HG03558 (cell line): ENCODE measurements around the gene ARV1.

ENCODE experiments used
- ATAC-seq: cut with Tn5 transposase; IDR thresholded peaks from one replicate; pipeline ENCODE4 v1.9.1; 2021; ENCODE audit warnings: moderate number of reproducible peaks; ENCODE audit not compliant: unreplicated experiment; ENCODE audit errors: extremely low read depth

ARV1 gene

DNA sequence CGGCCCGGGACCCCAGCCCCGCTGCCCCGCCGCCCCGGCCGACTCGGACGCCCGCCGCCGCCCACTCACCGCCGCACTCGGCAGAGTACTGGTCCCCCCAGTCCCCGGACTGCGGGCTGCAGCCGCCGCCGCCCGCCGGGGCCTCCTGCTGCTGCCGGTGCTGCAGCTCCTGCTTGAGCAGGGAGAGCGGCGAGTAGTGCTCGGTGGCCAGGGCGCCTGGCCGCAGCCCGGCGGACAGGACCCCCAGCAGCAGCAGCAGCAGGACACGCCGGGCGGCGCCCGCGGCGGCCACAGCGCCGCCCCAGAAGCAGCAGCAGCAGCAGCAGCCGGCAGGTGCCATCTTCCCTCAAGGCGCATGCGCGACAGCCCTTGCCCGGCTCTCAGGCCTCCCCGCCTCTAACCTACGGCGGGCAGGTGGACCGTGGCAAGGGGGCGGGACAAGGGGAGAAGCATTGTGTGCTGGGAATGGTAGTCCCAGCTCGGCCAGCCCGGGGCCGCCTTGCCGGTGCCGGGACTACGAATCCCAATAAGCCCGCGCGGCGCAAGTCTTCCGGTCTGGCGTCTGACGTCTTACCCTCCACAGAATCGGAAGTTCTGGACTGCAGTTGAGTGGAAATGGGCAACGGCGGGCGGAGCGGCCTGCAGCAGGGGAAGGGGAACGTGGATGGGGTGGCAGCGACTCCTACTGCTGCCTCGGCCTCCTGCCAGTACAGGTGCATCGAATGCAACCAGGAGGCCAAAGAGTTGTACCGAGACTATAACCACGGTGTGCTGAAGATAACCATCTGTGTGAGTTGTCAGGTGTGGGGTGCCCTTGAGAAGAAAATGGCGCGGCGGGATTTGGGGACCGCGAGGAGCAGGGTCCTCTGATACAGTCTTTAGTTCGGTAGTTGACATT is at the start of gene ARV1, which contains the start of gene TTC13:
ARV1 (plus strand) TSS at position 604 of the 898 bp plus-strand sequence; CDS start at position 616, 12 bp downstream.
TTC13 (minus strand) TSS at position 371 of the 898 bp plus-strand sequence; CDS start at position 340, 31 bp downstream.
- peak; percentile 92 for ATAC-seq

DNA sequence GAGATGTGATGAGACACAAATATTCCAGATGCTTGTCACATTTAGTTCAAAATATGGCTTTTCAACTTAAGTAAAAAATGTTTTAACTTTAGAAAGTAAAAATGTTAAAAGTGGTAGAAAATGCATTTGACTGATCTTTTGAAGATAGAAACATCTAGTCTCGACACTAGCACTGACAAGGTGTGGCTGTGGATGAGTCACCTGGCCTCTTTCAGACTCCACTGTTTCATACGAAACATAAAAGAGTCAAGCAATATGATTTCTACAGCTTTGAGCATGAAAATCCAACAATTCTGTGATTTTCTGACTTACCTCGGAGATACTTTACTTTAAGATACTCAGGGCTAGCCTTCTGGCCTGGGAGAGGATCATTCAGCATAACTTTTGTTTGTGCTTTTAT is 47.9 kb upstream of the ARV1 start:
- no peak for ATAC-seq

DNA sequence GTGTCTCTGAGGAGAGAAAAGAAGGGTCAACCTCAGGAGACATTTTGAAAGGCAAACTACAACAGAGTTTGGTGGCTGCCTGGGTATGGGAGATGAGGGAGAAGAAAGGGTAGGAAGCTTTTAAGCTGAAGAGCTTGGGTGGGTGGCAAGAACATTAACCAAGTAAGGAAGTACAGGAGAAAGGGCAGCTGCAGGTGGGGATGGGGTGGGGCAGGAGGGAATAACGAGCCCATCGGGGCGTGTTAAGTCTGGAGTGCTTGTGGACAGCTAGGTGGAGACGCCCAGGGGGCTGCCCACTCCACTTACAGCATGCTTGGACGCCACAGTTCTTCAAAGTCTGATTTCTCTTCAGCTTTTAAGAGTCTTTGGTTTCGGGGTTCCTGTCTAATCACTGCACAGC is 43.0 kb upstream of the ARV1 start:
- ATAC-seq = no peak

DNA sequence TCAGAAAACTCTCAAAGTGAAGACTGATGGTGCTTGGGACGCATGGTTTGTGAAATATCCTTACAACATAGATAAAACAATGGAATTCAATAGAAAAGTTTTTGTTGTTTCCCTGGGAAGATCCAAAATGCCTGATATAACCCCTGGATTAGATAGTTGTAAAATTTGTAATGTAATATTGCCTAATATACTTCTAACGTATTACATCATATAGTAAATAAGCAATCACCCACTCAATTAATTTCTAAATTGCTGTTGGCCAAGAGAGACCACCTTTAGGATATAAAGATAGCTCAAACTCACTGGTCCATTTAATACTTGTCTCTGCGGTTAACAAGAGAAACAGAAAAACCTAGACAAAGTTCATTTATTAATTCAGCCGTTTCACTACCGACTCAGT is 42.4 kb upstream of the ARV1 start:
- ATAC-seq = no peak

DNA sequence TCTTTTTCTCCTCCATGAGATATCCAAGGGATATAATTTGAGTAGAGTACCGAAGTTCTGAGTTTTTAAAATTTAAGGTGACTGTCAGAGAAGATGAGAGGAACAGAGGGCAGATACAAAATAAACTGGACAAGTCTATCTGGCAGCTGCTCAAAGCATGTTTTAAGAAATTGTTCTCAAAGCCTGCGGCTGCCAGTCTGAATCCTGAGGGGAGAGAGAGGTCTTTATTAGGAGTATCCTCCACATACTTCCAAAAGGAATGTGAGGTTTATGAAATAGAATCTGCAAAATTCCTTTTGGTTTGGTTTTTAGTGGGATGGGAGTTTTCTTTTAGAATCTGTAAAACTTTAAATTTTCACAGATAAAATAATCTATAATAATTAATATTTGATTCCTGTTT is 41.5 kb upstream of the ARV1 start:
- ATAC-seq = no peak

DNA sequence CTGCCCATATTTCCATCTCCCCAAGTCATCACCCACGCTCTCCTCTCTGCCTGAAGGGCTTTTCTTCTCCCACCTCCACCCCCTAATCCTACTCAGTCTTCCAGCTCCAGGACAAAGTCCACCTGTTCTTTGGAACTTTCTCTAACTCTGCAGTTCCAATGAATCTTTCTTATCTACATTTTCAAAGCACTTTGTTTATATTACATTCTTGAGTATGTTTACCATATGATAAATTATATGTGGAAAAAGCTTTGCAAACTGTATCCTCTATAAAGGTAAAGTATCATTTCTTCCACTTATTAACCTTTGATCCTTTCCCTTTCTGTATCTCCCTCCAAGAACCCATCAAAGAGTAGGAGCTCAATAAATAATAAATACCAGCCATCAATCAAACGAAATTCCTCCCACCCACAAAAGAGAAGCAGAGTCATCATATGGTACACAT is 39.9 kb upstream of the ARV1 start:
- no peak for ATAC-seq

DNA sequence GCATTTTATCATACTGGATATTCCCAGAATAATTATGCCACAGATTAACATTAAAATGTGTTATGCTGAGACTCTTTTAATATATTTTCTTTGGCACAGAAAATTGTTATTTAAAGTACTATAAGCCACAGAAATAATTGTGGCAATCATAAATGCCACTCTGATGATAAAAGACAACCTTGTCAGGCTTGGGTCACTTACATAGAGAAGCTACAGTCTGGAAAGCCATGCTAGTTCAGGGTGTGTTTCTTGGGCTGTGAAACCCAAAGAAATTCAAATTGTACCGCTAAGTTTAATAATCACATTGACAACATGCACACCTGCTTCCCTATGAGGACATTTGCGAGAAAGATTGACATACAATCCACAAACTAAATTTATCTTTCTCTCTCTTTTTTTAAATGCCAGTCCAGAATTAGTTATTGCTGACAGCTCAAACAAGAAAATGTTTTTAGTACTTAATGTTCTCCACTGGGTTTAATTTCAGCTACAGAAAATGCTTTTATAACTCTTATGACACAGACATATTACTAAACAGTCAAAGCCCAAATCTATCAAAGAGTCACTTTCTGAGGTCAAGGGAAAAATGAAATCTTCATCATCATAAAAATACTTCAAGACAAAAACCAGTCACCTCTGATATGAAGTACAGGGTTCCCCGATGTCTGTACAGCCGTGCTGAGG is 38.9 kb upstream of the ARV1 start:
- ATAC-seq = no peak

DNA sequence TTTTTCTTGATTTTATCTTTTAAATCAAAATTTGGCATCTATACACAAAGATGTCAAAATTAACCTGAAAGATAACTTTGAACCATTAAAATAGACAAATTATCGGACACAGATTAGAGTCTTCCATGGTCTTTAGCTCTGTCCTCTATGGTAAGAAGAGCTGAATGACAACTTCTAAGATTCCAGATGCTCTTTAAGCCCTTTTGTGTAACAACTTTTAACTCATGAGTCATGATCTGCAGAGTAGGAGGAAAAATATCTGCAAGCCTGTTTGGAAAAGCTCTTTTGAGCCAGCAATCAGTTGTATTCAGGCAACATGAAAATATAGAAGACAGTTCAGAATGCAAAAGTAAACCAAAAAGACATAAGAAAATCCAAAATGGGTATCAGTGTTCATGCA is 38.0 kb upstream of the ARV1 start:
- ATAC-seq = no peak

DNA sequence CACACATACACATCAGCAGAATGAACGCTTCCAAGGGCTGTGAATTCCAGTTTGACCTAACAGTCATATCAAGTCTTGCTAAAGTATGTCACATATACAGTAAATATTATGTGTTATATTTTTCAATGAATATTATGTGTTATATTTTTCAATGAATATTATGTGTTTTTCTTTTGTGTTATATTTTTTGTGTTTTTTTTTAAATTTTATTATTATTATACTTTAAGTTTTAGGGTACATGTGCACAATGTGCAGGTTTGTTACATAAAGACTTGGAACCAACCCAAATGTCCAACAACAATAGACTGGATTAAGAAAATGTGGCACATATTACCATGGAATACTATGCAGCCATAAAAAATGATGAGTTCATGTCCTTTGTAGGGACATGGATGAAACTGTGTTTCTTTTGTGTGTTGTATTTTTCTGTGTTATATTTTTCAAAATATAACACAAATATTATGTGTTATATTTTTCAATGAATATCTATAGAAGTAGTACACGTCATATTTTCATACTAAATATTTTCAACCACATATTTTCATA is 35.8 kb upstream of the ARV1 start:
- no peak for ATAC-seq

DNA sequence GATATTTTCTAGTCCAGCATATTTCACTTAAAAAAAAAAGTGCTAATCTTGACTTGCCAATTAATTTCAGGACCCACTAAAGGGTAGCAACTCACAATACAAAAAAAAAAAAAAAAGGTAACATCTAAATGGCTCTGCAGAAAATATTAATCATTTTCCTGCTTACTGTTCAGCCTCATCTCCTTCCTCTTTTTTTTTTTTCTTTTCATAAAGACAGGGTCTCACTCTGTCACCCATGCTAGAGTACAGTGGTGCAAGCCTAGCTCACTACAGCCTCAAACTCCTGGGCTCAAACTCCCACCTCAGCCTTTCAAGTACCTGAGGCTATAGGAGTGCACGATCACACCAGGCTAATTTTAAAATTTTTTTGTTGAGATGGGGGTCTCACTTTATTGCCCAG is 30.6 kb upstream of the ARV1 start:
- ATAC-seq = no peak

DNA sequence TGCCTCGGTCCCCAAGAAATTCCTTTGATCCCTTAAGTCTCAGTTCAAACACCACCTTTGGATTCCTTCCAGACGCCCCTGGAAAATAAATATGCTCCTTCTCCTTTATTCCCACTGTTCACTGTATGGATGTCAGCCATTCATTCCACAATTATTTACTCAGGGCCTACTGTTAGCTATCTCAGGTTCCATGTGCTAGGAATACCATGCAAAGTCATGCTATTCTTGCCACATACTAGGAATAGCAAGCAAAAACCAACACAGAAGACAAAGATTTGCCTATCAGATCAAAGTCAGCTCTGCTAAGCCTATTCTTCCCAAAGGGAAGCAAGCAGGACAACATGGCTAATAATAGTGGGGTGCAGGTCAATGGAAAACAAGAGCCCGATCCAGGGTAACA is 30.0 kb upstream of the ARV1 start:
- ATAC-seq = no peak

DNA sequence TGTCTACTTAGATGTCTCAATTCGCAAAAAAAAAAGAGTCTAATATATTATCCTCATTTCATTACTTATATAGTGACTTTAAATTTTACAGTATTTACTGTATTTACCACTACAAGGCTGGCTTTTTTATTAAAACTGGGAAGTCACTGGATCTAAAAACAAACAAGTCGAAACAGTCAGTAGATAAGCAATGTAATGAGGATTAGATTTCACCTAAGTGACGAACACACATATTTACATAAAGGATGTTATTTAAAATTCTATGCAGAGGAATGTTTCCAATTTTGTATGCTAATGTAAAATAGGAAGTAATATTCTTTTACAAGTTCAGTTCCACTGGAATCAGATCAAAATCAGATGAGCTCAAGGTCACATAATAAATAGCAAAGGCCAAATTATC is 28.5 kb upstream of the ARV1 start:
- no peak for ATAC-seq

DNA sequence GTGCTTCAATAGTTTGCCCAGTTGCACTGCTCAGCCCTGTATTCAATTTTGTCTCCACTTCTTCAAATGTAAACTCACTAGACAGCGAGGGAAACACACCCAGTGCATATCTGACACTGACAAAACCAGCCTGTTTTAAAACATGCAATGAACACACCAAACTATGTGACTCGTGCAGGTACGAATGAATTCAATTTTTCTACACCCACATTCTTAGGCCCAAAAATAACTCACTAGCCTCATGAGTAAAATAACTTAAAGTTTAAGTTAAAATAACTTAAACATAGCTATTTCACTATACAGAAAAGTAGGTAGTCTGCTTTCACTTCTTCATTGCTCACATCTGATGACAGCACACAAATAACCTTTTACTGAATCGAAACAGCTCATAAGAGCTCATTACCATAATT is 21.3 kb upstream of the ARV1 start:
- peak; percentile 67 for ATAC-seq

DNA sequence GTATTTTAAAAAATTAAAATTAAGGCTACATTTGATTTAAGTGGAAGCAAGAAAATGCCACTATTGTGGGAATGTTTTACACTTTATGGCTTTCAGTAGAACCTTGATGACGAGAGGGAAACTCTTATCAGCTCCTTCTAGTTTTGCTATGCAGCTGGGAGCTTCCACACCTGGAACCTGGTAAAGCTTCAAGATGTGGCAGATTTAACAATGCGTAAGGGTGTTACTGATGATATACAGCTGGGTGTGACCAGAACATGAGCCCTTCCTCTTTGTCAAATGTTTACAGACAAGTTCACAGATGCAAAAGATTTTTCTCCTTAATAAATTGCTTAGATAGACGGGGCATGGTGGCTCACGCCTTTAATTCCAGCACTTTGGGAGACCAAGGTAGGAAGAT is 20.5 kb upstream of the ARV1 start:
- ATAC-seq = no peak

DNA sequence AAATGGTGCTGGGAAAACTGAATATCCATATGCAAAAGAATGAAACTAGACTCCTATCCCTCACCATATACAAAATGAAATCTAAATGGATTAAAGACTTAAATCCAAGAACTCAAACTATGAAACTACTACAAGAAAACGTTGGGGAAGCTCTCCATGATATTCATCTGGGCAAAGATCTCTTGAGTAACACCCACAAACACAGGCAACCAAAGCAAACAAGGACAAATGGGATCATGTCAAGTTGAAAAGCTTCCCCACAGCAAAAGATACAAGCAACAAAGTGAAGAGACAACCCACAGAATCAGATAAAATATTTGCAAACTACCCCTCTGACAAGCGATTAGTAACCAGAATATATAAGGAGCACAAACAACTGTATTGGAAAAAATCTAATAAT is 14.0 kb upstream of the ARV1 start:
- no peak for ATAC-seq

DNA sequence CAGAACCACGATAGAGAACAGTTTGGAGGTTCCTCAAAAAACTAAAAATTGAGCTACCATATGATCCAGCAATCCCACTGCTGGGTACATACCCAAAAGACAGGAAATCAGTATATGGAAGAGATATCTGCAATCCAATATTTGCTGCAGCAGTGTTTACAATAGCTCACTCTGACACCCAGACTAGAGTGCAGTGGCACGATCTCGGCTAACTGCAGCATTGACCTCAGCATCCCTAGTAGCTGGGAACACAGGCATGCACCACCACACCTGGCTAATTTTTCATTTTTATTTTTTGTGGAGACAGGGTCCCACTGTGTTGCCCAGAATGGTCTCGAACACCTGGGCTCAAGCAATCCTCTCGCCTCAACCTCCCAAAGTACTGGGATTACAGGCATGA is 13.4 kb upstream of the ARV1 start:
- ATAC-seq = no peak

DNA sequence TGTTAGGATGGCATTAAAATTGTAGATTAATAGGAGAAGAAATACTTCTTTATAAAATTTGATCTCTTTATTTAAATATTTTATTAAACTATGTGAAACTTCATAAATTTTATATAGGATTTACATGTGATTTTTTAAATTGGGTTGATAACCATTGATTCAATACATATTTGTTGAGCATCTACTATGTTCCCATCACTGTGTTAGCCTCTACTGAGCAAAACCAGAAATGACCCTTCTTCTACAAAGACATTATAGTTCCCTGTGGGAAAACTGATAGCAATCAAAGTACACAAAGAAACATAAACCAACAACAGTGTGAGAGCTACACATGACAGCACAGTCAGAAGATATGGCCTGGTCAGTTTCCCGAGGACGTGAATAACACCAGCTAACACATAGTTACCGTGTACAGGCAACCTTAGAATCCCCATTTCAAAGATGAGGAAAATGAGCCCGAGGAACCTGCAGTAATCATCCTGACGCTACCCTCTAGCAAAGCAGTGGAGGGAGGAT is 12.5 kb upstream of the ARV1 start:
- ATAC-seq = no peak

DNA sequence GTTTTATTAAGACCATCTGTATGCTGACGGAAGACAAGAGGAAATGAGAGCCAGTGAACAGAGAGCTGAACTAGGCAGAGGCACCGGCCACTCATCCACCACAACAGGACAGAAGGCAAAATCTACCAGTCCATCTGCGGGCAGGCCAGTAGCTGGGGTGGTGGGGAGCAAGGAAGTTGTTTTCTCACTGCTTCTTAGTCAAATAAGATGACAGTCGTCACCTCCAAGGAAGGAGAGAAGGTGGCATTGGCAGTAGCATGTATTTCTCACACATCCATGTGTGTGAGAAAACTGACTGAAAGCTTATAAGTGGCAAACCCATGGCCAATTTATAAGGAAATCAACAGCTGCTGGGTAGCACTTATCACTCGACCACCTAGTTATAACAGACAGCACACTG is 8.5 kb upstream of the ARV1 start:
- no peak for ATAC-seq

DNA sequence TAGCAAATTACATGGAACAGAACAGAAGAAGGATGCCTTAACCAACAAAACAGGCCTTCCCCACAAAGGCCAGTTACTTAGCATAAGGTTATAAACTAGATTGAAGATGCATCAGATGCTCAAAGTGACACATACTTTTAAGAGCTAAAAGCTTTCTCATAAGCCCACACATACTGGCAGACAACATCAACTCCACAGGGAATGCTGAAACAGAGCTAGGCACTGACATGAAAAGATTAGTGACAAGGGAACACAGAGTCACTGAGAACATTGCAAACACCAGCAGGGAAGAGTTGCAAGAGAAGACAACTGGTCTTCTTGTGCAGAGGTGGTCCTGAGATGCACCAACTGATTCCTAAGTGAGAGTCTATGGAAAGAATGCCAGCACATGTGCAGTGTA is 7.1 kb upstream of the ARV1 start:
- ATAC-seq = no peak

DNA sequence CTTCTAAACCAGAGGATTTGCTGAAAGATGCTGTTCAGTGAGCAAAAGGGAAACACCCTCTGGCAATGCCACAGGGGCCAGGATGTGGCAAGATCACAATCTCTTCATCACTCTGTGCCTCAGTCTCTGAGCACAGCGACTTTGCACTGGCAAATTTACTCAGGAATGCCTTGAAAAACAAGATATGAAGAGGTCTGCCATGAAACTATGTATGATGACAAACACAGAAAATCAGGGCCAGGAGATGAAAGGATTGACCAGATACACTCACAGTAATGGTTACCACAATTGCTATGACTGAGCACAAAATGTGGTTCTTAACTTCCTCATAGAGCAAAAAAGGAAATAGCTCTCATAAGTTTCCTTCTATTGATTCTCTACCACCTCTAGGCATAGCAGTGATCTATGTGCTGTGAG is 6.0 kb upstream of the ARV1 start:
- ATAC-seq = peak; percentile 63

DNA sequence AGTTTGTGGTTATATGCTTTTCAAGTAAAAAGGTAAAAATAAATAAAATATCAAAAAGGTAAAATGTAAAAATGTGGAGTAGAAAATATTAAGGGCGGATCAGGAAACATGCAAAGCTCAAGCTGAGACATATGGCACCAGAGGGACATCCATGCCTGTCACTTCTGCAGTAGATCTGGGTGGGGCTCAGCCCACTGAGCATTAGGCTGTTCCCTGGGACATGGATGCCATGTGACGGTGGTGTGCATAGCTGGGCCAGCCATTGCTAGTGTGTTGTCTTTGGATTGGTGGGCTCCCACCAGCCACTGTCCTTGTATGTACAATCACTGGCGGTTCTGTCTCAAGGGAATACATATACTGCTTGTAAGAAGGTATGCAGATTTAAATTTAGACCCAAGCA is 3.3 kb upstream of the ARV1 start:
- ATAC-seq = no peak
